Left renal pelvis (tissue), 4 donors: ENCODE measurements around the gene SFMBT1. TPM values are rescaled to one million over a fixed set of nuclear protein-coding genes. Genes with fewer than 3 reads are reported as not detected.

ENCODE experiments used
- DNase-seq, 4 donors: peaks; one replicate each; pipeline ENCODE4 v3.0.0-alpha.2; 2013; ENCODE audit warnings: low read depth in 4 of 4, low spot score in 3 of 4
- polyA plus RNA-seq, 4 donors: library from polyadenylated mRNA; unstranded; fragments of 120-200 nt; gene quantifications; one replicate each; pipeline ENCODE4 v1.2.1, GENCODE V29; 2013; ENCODE audit not compliant: insufficient read length in 4 of 4

Gene SFMBT1
- polyA plus RNA-seq, 4 donors, result 7.7 to 10.9 (median 10.0) TPM

GRCh38 chr3:53005338-53005737 lies 40.5 kb downstream of the SFMBT1 start:
- no peak for DNase-seq

- no peak for DNase-seq
These were observed 42.6 kb downstream of the SFMBT1 start for GRCh38 chr3:53003320-53003719.

- DNase-seq, result no peak
These were observed 46.9 kb downstream of the SFMBT1 start for GRCh38 chr3:52998771-52999513.

- no peak for DNase-seq
These were observed 55.2 kb downstream of the SFMBT1 start for GRCh38 chr3:52990637-52991036.

GRCh38 chr3:52986938-52987337 lies 58.9 kb downstream of the SFMBT1 start:
- DNase-seq, result no peak

- DNase-seq, result no peak
These were observed 59.8 kb downstream of the SFMBT1 start for GRCh38 chr3:52986049-52986448.

- DNase-seq, result no peak
These were observed 62.0 kb downstream of the SFMBT1 start for GRCh38 chr3:52983828-52984227.

GRCh38 chr3:52983336-52983807 lies 62.5 kb downstream of the SFMBT1 start:
- no peak for DNase-seq

GRCh38 chr3:52982839-52983238 lies 63.0 kb downstream of the SFMBT1 start:
- DNase-seq, result no peak

GRCh38 chr3:52979190-52979983 lies 66.5 kb downstream of the SFMBT1 start:
- DNase-seq, result no peak

- no peak for DNase-seq
These were observed 67.6 kb downstream of the SFMBT1 start for GRCh38 chr3:52978109-52978754.

GRCh38 chr3:52973806-52974205 lies 72.1 kb downstream of the SFMBT1 start:
- DNase-seq, result no peak

- DNase-seq, result no peak
These were observed 74.0 kb downstream of the SFMBT1 start for GRCh38 chr3:52971895-52972294.

GRCh38 chr3:52967398-52967797 lies 78.5 kb downstream of the SFMBT1 start:
- no peak for DNase-seq

- DNase-seq, result no peak
These were observed 83.7 kb downstream of the SFMBT1 start for GRCh38 chr3:52962160-52962559.

GRCh38 chr3:52959773-52960172 lies 86.1 kb downstream of the SFMBT1 start:
- no peak for DNase-seq

- DNase-seq, result no peak
These were observed 106.3 kb downstream of the SFMBT1 start for GRCh38 chr3:52939600-52939999.

GRCh38 chr3:52934630-52935530 lies 111.0 kb downstream of the SFMBT1 start:
- DNase-seq, result peak; percentile 4 to 29 (median 14)

GRCh38 chr3:52931889-52932288 lies 114.0 kb downstream of the SFMBT1 start:
- DNase-seq, result no peak

- no peak for DNase-seq
These were observed 114.5 kb downstream of the SFMBT1 start for GRCh38 chr3:52931328-52931727.
